HEK293T (cell line): ENCODE measurements around the gene BZW2.

Experiments
- ELF4 ChIP-seq: fragments of 450-650 bp; IDR thresholded peaks from 2 replicates; pipeline ENCODE4 v1.6.1; 2017; ENCODE audit warnings: antibody characterized with exemption
- FOXA1 ChIP-seq: fragments of 450-650 bp; IDR thresholded peaks from 2 replicates; pipeline ENCODE4 v1.6.1; 2016; ENCODE audit warnings: mild to moderate bottlenecking
- FOXK2 ChIP-seq: fragments of 450-650 bp; IDR thresholded peaks from 2 replicates; pipeline ENCODE4 v1.6.1; 2016; ENCODE audit warnings: mild to moderate bottlenecking
- FOXM1 ChIP-seq: fragments of 450-650 bp; IDR thresholded peaks from 2 replicates; pipeline ENCODE4 v1.6.1; 2017; ENCODE audit warnings: mild to moderate bottlenecking, borderline replicate concordance
- HDGF ChIP-seq: fragments of 450-650 bp; IDR thresholded peaks from 2 replicates; pipeline ENCODE4 v1.6.1; 2017; ENCODE audit warnings: antibody characterized with exemption, borderline replicate concordance
- L3MBTL2 ChIP-seq: fragments of 450-650 bp; conservative IDR thresholded peaks from 2 replicates; pipeline ENCODE4 v1.6.1; 2016; ENCODE audit warnings: mild to moderate bottlenecking
- NFRKB ChIP-seq: fragments of 450-650 bp; IDR thresholded peaks from 2 replicates; pipeline ENCODE4 v1.6.1; 2016; ENCODE audit warnings: mild to moderate bottlenecking, moderate library complexity
- PKNOX1 ChIP-seq: fragments of 450-650 bp; IDR thresholded peaks from 2 replicates; pipeline ENCODE4 v1.6.1; 2016
- SP1 ChIP-seq: fragments of 450-650 bp; IDR thresholded peaks from 2 replicates; pipeline ENCODE4 v1.6.1; 2017
- SUZ12 ChIP-seq: fragments of 450-650 bp; IDR thresholded peaks from 2 replicates; pipeline ENCODE4 v1.6.1; 2016; ENCODE audit warnings: mild to moderate bottlenecking
- TARDBP ChIP-seq: fragments of 450-650 bp; IDR thresholded peaks from 2 replicates; pipeline ENCODE4 v1.6.1; 2016

GRCh38 chr7:16753102-16753931, 107.3 kb downstream of the BZW2 start, which contains the start of gene TSPAN13:
- TF ChIP-seq SP1, result no peak
- no peak for TF ChIP-seq TARDBP
- no peak for TF ChIP-seq ELF4
- no peak for TF ChIP-seq FOXM1
- TF ChIP-seq HDGF, result no peak
- TF ChIP-seq PKNOX1, result 0 out of 2 replicates have a peak, but pooled peaks have one; percentile 15
- TF ChIP-seq FOXA1, result no peak
- TF ChIP-seq NFRKB, result no peak
- TF ChIP-seq FOXK2, result no peak
- peak; percentile 35 for TF ChIP-seq L3MBTL2
- TF ChIP-seq SUZ12, result no peak
